Mesodermal cell (in vitro differentiated cells): Measurements from ENCODE around the gene L3MBTL1.

ENCODE experiments used
- H3K27ac ChIP-seq: 2 replicates; pipeline ENCODE4 v1.7.0; 2013; ENCODE audit warnings: mild to moderate bottlenecking, low read depth, low read length, moderate library complexity; ENCODE audit not compliant: severe bottlenecking
- H3K36me3 ChIP-seq: 2 replicates; pipeline ENCODE4 v1.7.1; 2013; ENCODE audit warnings: mild to moderate bottlenecking, low read length, moderate library complexity; ENCODE audit not compliant: control insufficient read depth, insufficient read depth
- H3K4me1 ChIP-seq: one replicate; pipeline ENCODE4 v1.7.1; 2013; ENCODE audit warnings: mild to moderate bottlenecking, low read length; ENCODE audit not compliant: insufficient read depth, control insufficient read depth, poor library complexity, severe bottlenecking
- H3K4me3 ChIP-seq: 2 replicates; pipeline ENCODE4 v1.7.0; 2013; ENCODE audit warnings: low read length, control low read depth, mild to moderate bottlenecking; ENCODE audit not compliant: insufficient read depth, poor library complexity, severe bottlenecking; ENCODE audit errors: extremely low read depth
- H3K9me3 ChIP-seq: 2 replicates; pipeline ENCODE4 v1.7.1; 2013; ENCODE audit warnings: mild to moderate bottlenecking, low read length, moderate library complexity; ENCODE audit not compliant: control insufficient read depth
- WGBS, 2 experiments: methylation state at CpG; one replicate each; pipeline ENCODE4 v1.1.5; 2013; ENCODE audit warnings: missing lambda C conversion rate in 2 of 2; ENCODE audit not compliant: insufficient coverage in 2 of 2; 5-methylcytosine and 5-hydroxymethylcytosine counted together

Gene L3MBTL1

GRCh38 chr20:43525021-43525420 lies 17.5 kb downstream of the L3MBTL1 start:
- H3K9me3 ChIP-seq, result no peaks in the 10 kb centered on the region
- H3K4me3 ChIP-seq, result no peak overlapping the region
- H3K4me1 ChIP-seq, result no peaks in the 10 kb centered on the region
- H3K27ac ChIP-seq, result no peak overlapping the region
- H3K36me3 ChIP-seq, result no peaks in the 10 kb centered on the region
- 91 to 97% methylated on average over 4 of the region's 5 CpGs for WGBS, 2 experiments

GRCh38 chr20:43528258-43528875 lies 20.9 kb downstream of the L3MBTL1 start:
- H3K9me3 ChIP-seq, result no peaks in the 10 kb centered on the region
- H3K4me3 ChIP-seq, result no peak overlapping the region
- WGBS, 2 experiments, result 90 to 98% methylated on average over 6 of the region's 8 CpGs
- no peak overlapping the region for H3K27ac ChIP-seq
- H3K4me1 ChIP-seq, result no peaks in the 10 kb centered on the region
- no peaks in the 10 kb centered on the region for H3K36me3 ChIP-seq

DNA sequence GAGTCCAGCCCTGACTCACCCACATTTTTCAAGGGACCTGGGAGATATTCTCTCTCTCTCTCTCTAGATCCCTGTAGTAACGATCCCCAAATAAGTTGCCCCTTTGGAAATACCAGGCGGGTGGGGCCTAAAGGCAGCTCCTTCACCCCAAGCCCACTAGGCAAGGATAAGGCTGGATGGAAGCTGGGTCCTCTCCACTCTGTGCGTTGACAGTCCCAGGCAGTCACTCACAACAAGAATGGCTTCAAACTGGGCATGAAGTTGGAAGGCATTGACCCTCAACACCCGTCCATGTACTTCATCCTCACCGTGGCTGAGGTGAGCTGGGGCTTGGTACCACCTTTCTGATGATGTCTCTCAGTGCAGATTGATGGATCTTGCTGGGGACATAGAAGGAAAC lies 21.6 kb downstream of the L3MBTL1 start:
- Histone ChIP-seq H3K27ac (no peak overlapping the region), H3K4me1 (no peaks in the 10 kb centered on the region), H3K9me3 (no peaks in the 10 kb centered on the region), H3K36me3 (no peaks in the 10 kb centered on the region), H3K4me3 (no peak overlapping the region)
- 83 to 100% methylated on average over 2 to 3 of the region's 5 CpGs for WGBS, 2 experiments

GRCh38 chr20:43529457-43530153 lies 22.1 kb downstream of the L3MBTL1 start:
- Histone ChIP-seq H3K27ac (no peak overlapping the region), H3K36me3 (no peaks in the 10 kb centered on the region), H3K9me3 (no peaks in the 10 kb centered on the region), H3K4me3 (no peak overlapping the region), H3K4me1 (no peaks in the 10 kb centered on the region)
- 87 to 97% methylated on average over 3 of the region's 3 CpGs for WGBS, 2 experiments

DNA sequence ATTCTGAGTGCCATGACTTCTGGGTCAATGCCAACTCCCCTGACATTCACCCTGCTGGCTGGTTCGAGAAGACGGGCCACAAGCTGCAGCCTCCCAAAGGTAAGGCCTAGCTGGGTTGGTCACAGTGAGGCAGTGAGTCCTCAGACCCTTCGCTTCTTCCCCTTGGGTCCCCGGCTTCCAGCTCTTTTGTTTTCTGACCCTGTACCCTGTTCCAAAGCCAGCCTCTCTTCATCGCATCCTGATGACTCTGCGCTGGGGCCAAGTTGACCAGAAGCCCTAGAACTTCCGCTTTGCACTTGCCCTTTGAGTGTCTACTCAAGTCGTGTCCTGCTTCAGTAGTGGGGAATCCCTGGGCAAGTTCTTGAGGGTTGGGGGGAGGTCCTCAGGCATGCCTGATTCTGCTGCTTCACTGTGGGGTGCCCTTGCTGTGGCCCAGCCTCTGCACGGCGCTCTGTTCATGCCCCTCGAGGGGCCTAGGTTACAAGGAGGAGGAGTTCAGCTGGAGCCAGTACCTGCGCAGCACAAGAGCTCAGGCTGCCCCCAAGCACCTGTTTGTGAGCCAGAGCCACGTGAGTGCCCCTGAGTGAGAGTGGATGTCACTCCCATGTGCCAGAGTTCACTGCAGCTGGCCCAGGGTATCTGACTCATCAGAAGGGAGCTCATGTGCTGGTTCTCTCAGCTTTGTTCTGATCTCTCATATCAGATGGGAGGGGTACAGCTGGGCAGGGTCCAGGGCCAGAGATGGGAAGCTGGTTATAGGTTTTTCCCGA lies 23.0 kb downstream of the L3MBTL1 start:
- no peaks in the 10 kb centered on the region for H3K4me1 ChIP-seq
- 94 to 95% methylated on average over 9 to 13 of the region's 14 CpGs for WGBS, 2 experiments
- H3K36me3 ChIP-seq, result no peaks in the 10 kb centered on the region
- no peak overlapping the region for H3K27ac ChIP-seq
- no peak overlapping the region for H3K4me3 ChIP-seq
- no peaks in the 10 kb centered on the region for H3K9me3 ChIP-seq

DNA sequence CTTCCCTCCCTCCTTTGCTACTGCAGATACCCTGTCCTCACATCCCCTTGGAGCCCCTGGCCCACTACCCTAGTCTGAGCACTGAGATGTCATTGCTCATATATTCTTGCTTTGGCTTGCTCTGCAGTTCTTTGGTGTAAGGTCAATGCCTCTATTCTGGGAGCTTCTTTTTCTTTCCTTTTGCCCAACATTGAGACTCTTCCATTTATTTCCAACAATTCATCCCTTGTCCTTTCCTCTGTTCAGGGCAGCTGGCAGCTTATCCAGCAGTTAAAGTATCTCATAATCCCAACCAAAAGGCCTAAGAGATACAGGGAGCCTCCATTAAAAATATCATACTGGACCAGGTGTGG lies 23.6 kb downstream of the L3MBTL1 start:
- no peak overlapping the region for H3K4me3 ChIP-seq
- H3K27ac ChIP-seq, result no peak overlapping the region
- H3K4me1 ChIP-seq, result no peaks in the 10 kb centered on the region
- H3K9me3 ChIP-seq, result no peaks in the 10 kb centered on the region
- no peaks in the 10 kb centered on the region for H3K36me3 ChIP-seq

DNA sequence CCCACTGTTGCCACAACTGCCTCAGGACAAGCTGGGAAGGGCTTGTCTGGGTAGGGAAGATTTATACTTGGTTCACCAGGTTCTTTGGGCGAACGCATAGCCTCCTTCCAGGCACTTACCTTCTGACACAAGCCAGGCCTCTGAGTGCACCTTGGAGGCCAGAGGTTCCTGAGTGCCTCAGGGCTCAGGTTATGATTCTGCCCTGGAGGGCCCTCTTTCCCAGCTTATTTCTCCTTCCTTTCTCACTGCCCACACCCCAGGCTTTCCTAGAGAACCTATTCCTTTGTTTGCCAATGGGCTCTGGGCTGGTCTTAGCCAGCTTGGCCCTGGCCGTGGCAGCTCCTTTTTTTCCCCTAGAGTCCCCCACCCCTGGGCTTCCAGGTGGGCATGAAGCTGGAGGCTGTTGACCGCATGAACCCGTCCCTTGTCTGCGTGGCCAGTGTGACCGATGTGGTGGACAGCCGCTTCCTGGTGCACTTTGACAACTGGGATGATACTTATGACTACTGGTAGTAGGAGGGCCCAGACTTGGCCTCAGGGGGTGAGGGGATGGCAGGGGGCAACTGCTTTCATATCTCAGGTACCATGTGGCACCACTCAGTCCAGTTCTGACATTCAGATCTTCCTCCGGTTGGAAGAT lies 25.0 kb downstream of the L3MBTL1 start:
- H3K4me1 ChIP-seq, result no peaks in the 10 kb centered on the region
- H3K27ac ChIP-seq, result no peak overlapping the region
- no peaks in the 10 kb centered on the region for H3K36me3 ChIP-seq
- H3K9me3 ChIP-seq, result no peaks in the 10 kb centered on the region
- no peak overlapping the region for H3K4me3 ChIP-seq
- 88 to 98% methylated on average over 3 to 6 of the region's 9 CpGs for WGBS, 2 experiments

DNA sequence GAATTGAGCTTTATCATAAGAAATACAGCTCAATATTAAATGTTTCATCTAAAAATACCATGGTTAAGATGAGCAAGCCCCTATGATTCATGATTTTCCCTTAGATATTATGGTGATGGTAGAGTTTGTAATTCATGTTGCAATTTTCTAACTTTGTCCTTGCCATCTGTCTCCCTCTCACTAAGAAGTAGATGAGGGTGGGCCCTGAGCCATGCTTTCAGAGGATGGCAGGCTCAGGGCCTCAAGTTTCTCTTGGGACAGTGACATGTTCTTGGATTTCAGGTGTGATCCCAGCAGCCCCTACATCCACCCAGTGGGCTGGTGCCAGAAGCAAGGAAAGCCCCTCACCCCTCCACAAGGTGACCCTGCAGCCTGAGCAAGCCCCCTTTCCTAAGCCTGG lies 25.6 kb downstream of the L3MBTL1 start:
- Histone ChIP-seq H3K4me1 (no peaks in the 10 kb centered on the region), H3K36me3 (no peaks in the 10 kb centered on the region), H3K27ac (no peak overlapping the region), H3K4me3 (no peak overlapping the region), H3K9me3 (no peaks in the 10 kb centered on the region)

- H3K9me3 ChIP-seq, result no peaks in the 10 kb centered on the region
- H3K4me3 ChIP-seq, result no peak overlapping the region
- H3K4me1 ChIP-seq, result no peaks in the 10 kb centered on the region
- no peak overlapping the region for H3K27ac ChIP-seq
- no peaks in the 10 kb centered on the region for H3K36me3 ChIP-seq
- 93 to 97% methylated on average over 6 to 7 of the region's 7 CpGs for WGBS, 2 experiments
These were observed 26.5 kb downstream of the L3MBTL1 start for GRCh38 chr20:43534016-43534415.

GRCh38 chr20:43534791-43535350 lies 27.4 kb downstream of the L3MBTL1 start:
- H3K4me3 ChIP-seq, result no peak overlapping the region
- H3K36me3 ChIP-seq, result no peaks in the 10 kb centered on the region
- WGBS, 2 experiments, result 88 to 92% methylated on average over 5 to 7 of the region's 8 CpGs
- no peaks in the 10 kb centered on the region for H3K4me1 ChIP-seq
- no peak overlapping the region for H3K27ac ChIP-seq
- H3K9me3 ChIP-seq, result no peaks in the 10 kb centered on the region
